GM12873 (cell line): ENCODE data around the gene PHYH.

Experiments
- CTCF ChIP-seq: IDR thresholded peaks from 2 replicates; pipeline ENCODE4 v1.5.1; 2012; ENCODE audit warnings: low read depth, mild to moderate bottlenecking, moderate library complexity, low read length, control low read depth; ENCODE audit not compliant: insufficient read depth; ENCODE audit errors: missing control alignments

Gene PHYH

GRCh38 chr10:13340068-13340467 lies 40.2 kb upstream of the PHYH start:
- TF ChIP-seq CTCF = no peak

- no peak for TF ChIP-seq CTCF
These were observed 38.7 kb upstream of the PHYH start for GRCh38 chr10:13338390-13339110.

GRCh38 chr10:13337827-13338196 lies 37.9 kb upstream of the PHYH start:
- no peak for TF ChIP-seq CTCF

GRCh38 chr10:13337128-13337826 lies 37.4 kb upstream of the PHYH start:
- TF ChIP-seq CTCF = no peak

GRCh38 chr10:13335881-13336280 lies 36.0 kb upstream of the PHYH start:
- no peak for TF ChIP-seq CTCF

GRCh38 chr10:13334556-13334955 lies 34.7 kb upstream of the PHYH start:
- TF ChIP-seq CTCF = no peak

- no peak for TF ChIP-seq CTCF
These were observed 31.8 kb upstream of the PHYH start for GRCh38 chr10:13331646-13332045.
